Activated naive CD8-positive, alpha-beta T cell treated with anti-CD3 and anti-CD28 coated beads, Interleukin-2, amount 50 U/mL, for 16 hours (primary cell): ENCODE data around the gene NELL1.
"Not testable (repeated sequence)": the region's sequence is repeated elsewhere in the genome, so short reads cannot be mapped to it uniquely, and the experiment has no call there.

ENCODE experiments used
- DNase-seq: peaks from one replicate; pipeline ENCODE4 v3.0.0-alpha.2; 2020; ENCODE audit warnings: low read depth, low spot score

The NELL1 gene

GRCh38 chr11:21190181-21190580 lies 520.8 kb downstream of the NELL1 start:
- no peak for DNase-seq

GRCh38 chr11:21195995-21196394 lies 526.6 kb downstream of the NELL1 start:
- no peak for DNase-seq

GRCh38 chr11:21198498-21198897 lies 529.1 kb downstream of the NELL1 start:
- DNase-seq = no peak

- no peak for DNase-seq
Measured at GRCh38 chr11:21205205-21205604, 535.8 kb downstream of the NELL1 start.

DNA sequence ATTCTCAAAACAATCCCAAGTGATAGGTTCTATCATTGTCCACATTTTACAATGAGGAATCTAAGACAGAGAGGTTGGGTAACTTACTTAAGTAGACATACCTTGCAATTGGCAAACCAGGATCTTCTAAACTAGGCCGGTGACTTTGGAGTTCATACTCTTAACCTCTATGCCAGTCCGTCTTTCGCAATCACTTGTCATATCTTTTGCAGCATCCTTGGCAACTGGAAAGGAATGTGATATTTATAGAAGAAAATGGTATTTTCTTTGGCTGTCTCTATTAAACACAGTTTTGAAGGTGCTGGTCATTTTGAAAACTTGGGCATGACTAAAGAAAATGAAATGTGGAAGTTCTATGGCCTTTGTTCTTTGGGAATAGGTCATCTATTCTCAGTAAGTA lies 556.5 kb downstream of the NELL1 start:
- DNase-seq = no peak

GRCh38 chr11:21229224-21229623 lies 559.8 kb downstream of the NELL1 start:
- no peak for DNase-seq

GRCh38 chr11:21250196-21250595 lies 580.8 kb downstream of the NELL1 start:
- DNase-seq = no peak

DNA sequence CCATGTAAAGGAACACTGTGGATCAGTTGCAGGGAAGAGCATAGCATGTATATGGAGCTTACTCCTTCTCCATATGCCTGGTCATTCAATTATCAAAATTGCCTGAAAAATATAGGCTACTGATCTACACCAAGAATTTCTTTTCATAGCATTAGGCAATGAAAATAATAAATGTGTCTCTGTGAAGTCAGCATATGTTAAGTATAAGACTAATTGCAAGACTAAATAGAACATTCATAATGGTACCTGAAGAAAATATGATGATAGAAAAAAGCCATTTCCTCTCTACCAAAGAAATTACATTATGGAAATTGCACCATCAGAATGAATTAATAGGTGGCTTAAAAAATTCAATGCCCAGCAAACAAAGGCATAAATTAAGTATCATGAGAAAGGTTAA lies 584.7 kb downstream of the NELL1 start:
- DNase-seq = no peak

GRCh38 chr11:21254790-21255189 lies 585.4 kb downstream of the NELL1 start:
- no peak for DNase-seq

- no peak for DNase-seq
Measured at GRCh38 chr11:21257461-21257860, 588.1 kb downstream of the NELL1 start.

GRCh38 chr11:21258414-21258813 lies 589.0 kb downstream of the NELL1 start:
- no peak for DNase-seq

DNA sequence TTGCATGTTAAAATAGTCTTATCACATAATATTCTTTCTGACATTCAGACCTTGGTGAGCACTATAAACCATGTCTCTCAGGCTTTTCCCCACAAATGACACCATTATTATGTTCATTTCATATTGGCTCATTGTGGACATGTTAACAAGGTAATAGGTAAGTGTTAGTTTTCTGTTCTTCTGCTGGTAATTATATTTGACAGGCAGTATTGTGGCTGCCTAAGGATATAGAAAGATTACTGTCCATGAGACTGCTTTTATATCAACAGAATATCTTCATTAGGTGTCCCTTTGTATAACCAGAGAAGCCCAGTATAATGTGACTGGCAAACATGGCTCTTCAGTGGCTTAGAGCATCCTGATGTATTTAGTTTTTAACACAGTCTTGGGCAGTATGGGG lies 590.7 kb downstream of the NELL1 start:
- no peak for DNase-seq

- no peak for DNase-seq
Measured at GRCh38 chr11:21262992-21263391, 593.6 kb downstream of the NELL1 start.

- no peak for DNase-seq
Measured at GRCh38 chr11:21264125-21264524, 594.7 kb downstream of the NELL1 start.

DNA sequence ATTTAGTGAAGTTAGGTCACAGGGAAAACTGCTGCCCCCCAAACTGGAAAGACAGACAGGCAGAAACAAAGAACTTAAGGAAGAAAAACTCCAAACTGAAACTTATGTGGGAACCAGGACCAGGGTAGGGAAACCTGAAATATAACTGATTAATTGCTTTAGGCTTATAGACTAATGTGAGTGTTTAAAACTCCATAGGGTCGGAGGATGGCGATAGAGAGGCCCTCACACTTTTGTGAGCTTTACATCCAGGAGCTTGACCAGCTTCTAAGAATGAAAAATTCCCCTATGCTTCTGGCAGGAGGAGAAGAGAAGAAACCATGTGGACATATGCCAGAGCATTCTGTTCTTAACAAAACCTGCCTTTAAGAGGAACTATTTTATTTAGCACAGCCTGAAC lies 598.6 kb downstream of the NELL1 start:
- DNase-seq = no peak

DNA sequence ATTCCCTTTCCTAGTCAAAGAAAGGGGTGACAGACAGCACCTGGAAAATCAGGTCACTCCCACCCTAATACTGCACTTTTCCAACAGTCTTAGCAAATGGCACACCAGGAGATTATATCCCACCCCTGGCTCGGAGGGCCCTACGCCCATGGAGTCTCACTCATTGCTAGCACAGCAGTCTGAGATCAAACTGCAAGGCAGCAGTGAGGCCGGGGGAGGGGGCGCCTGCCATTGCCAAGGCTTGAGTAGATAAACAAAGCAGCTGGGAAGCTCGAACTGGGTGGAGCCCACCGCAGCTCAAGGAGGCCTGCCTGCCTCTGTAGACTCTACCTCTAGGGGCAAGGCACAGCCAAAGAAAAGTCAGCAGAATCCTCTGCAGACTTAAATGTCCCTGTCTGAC lies 602.8 kb downstream of the NELL1 start:
- DNase-seq = not testable (repeated sequence)

GRCh38 chr11:21278840-21279239 lies 609.5 kb downstream of the NELL1 start:
- DNase-seq = no peak

- no peak for DNase-seq
Measured at GRCh38 chr11:21285104-21285503, 615.7 kb downstream of the NELL1 start.

- DNase-seq = no peak
Measured at GRCh38 chr11:21289686-21290085, 620.3 kb downstream of the NELL1 start.

GRCh38 chr11:21295508-21295907 lies 626.1 kb downstream of the NELL1 start:
- no peak for DNase-seq

DNA sequence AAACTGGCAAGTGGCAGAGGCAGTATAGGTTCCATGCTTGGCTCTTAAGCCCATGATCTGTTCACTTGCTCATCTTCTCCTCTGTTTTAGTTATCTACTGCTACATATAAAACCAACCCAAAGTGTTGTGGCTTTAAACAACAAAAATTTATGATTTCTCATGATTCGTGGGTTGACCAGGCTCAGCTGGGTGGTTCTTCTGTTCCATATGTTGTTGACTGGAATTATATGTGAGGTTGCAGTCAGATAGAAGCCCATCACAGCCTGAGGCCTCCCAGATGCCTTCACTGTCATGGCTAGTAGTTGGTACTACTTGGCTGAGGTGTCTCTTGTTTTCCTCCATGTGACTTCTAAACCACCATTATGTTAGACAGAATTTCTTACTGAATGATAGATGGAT lies 632.6 kb downstream of the NELL1 start:
- no peak for DNase-seq

DNA sequence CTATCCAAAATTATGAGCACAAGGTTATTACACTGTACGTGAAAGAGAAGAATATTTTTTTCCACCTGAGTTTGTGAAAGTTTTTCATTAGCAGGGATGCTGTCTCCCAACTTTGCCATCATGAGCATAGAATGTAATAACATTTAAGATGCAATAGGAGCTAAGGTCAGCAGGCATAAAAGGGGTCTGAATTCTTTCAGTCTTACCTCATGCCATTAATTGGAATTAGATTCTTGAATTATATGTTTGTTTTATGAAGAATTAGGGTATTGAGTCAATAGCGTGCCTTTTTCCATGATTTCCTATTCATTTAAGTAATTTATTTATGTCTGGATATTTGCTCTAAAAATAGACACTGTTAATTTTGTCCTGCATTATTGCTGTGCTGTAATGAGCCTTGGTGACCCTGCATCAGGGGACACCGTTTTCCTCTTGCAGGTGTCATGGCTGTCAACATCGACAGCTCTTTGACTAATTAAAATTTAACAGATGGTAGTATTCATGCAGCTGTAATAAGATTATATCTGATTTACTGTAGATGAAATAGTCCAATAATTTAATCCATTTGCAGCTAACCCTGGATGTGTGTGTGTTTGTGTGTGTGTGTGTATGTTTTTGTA lies 637.5 kb downstream of the NELL1 start:
- DNase-seq = no peak

DNA sequence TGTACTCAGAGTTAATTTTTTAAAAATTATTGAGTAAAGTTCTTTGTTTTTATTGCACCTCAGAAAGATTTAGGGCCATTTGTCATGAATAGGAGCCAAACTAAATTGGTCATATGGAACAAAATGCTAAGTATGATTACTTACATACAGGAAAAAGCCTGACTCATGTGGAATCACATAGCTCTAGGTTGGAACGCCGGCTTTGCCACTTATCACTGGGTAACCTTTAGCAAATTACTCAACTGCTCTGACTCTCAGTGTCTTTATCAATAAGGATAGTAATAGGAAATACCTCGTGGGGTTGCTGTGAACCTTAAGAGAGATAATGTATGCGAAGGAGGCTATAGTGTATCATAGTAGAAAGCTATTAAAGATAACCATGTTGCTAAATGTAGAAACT lies 638.5 kb downstream of the NELL1 start:
- no peak for DNase-seq

DNA sequence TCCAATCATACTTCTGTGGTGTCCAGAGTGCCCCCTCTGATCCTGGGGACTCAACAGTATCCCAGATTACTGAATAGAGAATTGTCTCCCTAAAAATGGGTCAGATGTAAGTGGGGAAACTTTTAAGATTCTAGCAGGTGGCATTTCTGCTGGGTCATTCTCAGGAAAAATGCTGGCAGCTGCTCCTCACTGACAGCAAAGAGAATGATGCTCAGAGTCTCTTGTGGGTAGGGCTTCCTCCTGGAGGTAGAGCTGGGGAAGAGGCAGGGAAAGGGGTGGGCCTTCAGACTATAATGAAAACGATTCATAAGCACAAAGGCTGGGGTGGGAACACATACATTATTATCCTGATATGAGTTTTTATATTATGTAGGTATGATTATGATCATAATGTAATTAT lies 647.2 kb downstream of the NELL1 start:
- no peak for DNase-seq
